Measurements from ENCODE around the gene WDFY1. TPM values are rescaled to one million over a fixed set of nuclear protein-coding genes. Genes with fewer than 3 reads are reported as not detected.

The WDFY1 gene
- total RNA-seq, 2 experiments from 2014 or later: 20.8 to 23.1 TPM

- ChIA-PET CTCF (interaction anchor here (1.0 to 1.2 kb wide), 2 partner anchors 8 to 13 kb away, joined by 3 to 4 read pairs; no protein-coding TSS in a partner anchor), POLR2A (interaction anchor here (0.8 to 7.1 kb wide), 2 partner anchors 11 to 12 kb away, joined by 3 to 84 read pairs; partner anchors contain the start of gene WDFY1)
- intact Hi-C loops (cut with micrococcal nuclease): loop anchor here (1.0 to 10.0 kb wide), 2 partner anchors 16 to 1090 kb away; partner anchors contain the start of gene DOCK10
Observed at GRCh38 chr2:223954401-223954800, 9.3 kb upstream of the WDFY1 start.

GRCh38 chr2:223952280-223952968, 7.3 kb upstream of the WDFY1 start:
- POLR2A ChIA-PET: interaction anchor here (7.1 kb wide), 1 partner anchor 9 kb away, joined by 84 read pairs; the partner anchor contains the start of gene WDFY1
- Mint-ChIP-seq H3K27me3 (no peaks in the 10 kb centered on the region), H3K36me3 (ENCODE audit: low read depth) (peaks cover 4% of the 10 kb centered on the region), H3K27ac (peak overlapping the region; percentile 53), H3K9me3 (no peaks in the 10 kb centered on the region), H3K4me3 (no peak overlapping the region), H3K4me1 (ENCODE audit: low read depth) (peaks cover 72% of the 10 kb centered on the region)
- DNase-seq: no peak
- no peak for ATAC-seq
- intact Hi-C loops (cut with micrococcal nuclease): loop anchor here (10.0 kb wide), 1 partner anchor 1092 kb away; the partner anchor contains the start of gene DOCK10
- CTCF ChIA-PET: no interaction called here
- TF ChIP-seq CTCF (IDR thresholded peaks at IDR 0.05): no peak

More at GRCh38 chr2:223954401-223954800, 9.3 kb upstream of the WDFY1 start:
- Mint-ChIP-seq H3K27me3 (no peaks in the 10 kb centered on the region), H3K9me3 (no peaks in the 10 kb centered on the region), H3K4me1 (ENCODE audit: low read depth) (peaks cover 65% of the 10 kb centered on the region), H3K36me3 (ENCODE audit: low read depth) (peaks cover 3% of the 10 kb centered on the region), H3K27ac (no peak overlapping the region), H3K4me3 (no peak overlapping the region)
- DNase-seq (no peak), ATAC-seq (no peak)
- TF ChIP-seq CTCF (IDR thresholded peaks at IDR 0.05): no peak

- ATAC-seq (peak; percentile 49), DNase-seq (no peak)
- TF ChIP-seq CTCF (IDR thresholded peaks at IDR 0.05): no peak
- no peak overlapping the region for H3K4me3 Mint-ChIP-seq
- ChIA-PET CTCF (interaction anchor here (0.5 to 1.3 kb wide), 4 partner anchors 10 to 322 kb away, joined by 3 to 5 read pairs (median 3); no protein-coding TSS in a partner anchor), POLR2A (interaction anchor here (0.6 to 1.4 kb wide), 4 partner anchors 9 to 612 kb away, joined by 3 to 9 read pairs (median 4); no protein-coding TSS in a partner anchor)
- peak overlapping the region; percentile 79 for H3K27ac Mint-ChIP-seq
- peaks cover 2% of the 10 kb centered on the region for H3K36me3 Mint-ChIP-seq (ENCODE audit: low read depth)
- H3K4me1 Mint-ChIP-seq (ENCODE audit: low read depth): peaks cover 74% of the 10 kb centered on the region
- H3K9me3 Mint-ChIP-seq: no peaks in the 10 kb centered on the region
- no peaks in the 10 kb centered on the region for H3K27me3 Mint-ChIP-seq
- intact Hi-C loops (cut with micrococcal nuclease): loop anchor here (10.0 kb wide), 1 partner anchor 1094 kb away; the partner anchor contains the start of gene DOCK10
Observed at GRCh38 chr2:223950448-223951347, 5.6 kb upstream of the WDFY1 start.

- ATAC-seq (no peak), DNase-seq (no peak)
- POLR2A ChIA-PET: interaction anchor here (0.8 to 1.4 kb wide), 4 partner anchors 8 to 52 kb away, joined by 3 to 9 read pairs (median 4); no protein-coding TSS in a partner anchor
- Mint-ChIP-seq H3K4me3 (no peak overlapping the region), H3K4me1 (ENCODE audit: low read depth) (peaks cover 61% of the 10 kb centered on the region), H3K27me3 (no peaks in the 10 kb centered on the region), H3K9me3 (no peaks in the 10 kb centered on the region), H3K27ac (peak overlapping the region; percentile 78), H3K36me3 (ENCODE audit: low read depth) (peaks cover 2% of the 10 kb centered on the region)
- CTCF ChIA-PET: interaction anchor here (0.7 to 1.3 kb wide), 4 partner anchors 8 to 21 kb away, joined by 3 to 5 read pairs (median 3); no protein-coding TSS in a partner anchor
- intact Hi-C loops (cut with micrococcal nuclease): no loop called here
- TF ChIP-seq CTCF (IDR thresholded peaks at IDR 0.05): no peak
Observed at GRCh38 chr2:223949241-223949840, 4.2 kb upstream of the WDFY1 start.
